ENCODE measurements around the gene SRP54.
"Not testable (repeated sequence)": the region's sequence is repeated elsewhere in the genome, so short reads cannot be mapped to it uniquely, and the experiment has no call there.

The SRP54 gene

GRCh38 chr14:34982421-34983147 is at the start of gene SRP54:
Gene SRP54 (plus strand): TSS chr14:34982992. CDS start chr14:34996710, 13,718 bp downstream.
- peak; percentile 94 for DNase-seq

GRCh38 chr14:34933301-34933700 is 49.5 kb upstream of the SRP54 start:
- no peak for DNase-seq

GRCh38 chr14:34935488-34935887 is 47.3 kb upstream of the SRP54 start:
- peak; percentile 74 to 76 for DNase-seq

DNA sequence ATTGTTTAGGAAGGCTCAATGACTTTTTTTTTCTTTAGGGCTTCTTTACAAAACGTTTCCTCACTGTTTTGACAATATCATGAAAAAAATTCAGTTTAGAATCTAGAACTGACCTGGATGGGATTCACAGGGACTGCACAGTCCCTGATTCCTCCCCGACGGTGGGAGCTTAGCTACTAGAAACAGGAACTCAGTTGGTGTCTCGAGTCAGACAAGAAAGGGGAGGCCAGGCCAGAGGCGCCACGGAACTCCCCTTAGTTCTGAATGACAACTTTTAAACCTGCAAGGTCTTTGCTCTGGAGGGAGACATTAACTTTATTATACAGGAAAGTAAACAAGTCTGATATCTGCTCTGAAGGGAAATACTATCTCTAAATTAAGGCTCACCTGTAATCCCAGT is 45.4 kb upstream of the SRP54 start:
- no peak for DNase-seq

- DNase-seq, result no peak
These were observed 44.9 kb upstream of the SRP54 start for GRCh38 chr14:34937876-34938275.

- DNase-seq, result no peak
These were observed 39.3 kb upstream of the SRP54 start for GRCh38 chr14:34943506-34943905.

GRCh38 chr14:34944744-34945143 is 38.0 kb upstream of the SRP54 start:
- DNase-seq, result no peak

DNA sequence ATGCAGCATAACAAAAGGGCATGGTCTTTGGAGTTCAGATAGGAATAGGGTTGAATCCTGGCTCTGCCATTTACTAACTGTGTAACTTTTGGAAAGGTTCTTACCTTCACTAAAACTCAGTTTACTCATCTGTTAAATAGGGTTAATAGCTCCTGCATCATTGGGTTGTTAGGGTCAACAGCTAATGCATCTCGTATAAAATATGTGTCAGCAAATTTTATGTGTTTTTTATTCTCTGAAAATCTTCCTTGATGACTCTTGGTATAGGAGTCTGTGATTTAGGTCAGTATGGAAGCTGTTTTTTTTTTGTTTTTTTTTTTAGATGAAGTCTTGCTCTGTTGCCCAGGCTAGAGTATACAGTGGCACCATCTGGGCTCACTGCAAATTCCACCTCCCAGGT is 36.1 kb upstream of the SRP54 start:
- no peak for DNase-seq

- DNase-seq, result no peak
These were observed 31.5 kb upstream of the SRP54 start for GRCh38 chr14:34951286-34951685.

- no peak for DNase-seq
These were observed 25.9 kb upstream of the SRP54 start for GRCh38 chr14:34956931-34957330.

DNA sequence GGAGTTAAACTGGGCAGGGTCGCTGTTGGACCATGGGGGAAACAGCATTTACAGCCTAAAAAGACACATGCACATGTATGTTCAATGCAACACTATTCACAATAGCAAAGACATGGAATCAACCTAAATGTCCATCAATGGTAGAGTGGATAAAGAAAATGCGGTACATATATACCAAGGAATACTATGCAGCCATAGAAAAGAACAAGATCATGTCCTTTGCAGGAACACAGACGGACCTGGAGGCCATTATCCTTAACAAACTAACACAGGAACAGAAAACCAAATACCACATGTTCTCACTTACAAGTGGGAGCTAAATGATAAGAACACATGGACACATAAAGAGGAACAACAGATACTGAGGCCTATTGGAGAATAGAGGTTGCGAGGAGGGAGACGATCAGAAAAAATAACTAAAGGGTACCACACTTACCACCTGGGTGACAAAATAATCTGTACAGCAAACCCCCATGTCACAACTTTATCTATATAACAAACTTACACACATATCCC is 25.0 kb upstream of the SRP54 start:
- DNase-seq, result no peak

DNA sequence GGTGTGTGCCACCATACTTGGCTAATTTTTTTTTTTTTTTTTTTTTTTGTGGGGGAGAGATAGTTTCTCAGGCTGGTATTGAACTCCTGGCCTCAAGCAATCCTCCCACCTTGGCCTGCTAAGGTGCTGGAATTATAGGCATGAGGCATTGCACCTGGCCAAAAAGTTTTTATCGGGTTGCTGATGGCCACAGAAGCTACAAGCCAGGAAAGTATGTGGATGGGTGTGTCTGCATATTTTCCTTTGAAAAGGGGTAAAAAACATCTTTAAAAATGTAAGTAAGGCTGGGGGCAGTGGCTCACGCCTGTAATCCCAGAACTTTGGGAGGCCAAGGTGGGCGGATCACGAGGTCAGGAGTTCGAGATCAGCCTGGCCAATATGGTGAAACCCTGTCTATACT is 20.7 kb upstream of the SRP54 start:
- DNase-seq, result not testable (repeated sequence)

DNA sequence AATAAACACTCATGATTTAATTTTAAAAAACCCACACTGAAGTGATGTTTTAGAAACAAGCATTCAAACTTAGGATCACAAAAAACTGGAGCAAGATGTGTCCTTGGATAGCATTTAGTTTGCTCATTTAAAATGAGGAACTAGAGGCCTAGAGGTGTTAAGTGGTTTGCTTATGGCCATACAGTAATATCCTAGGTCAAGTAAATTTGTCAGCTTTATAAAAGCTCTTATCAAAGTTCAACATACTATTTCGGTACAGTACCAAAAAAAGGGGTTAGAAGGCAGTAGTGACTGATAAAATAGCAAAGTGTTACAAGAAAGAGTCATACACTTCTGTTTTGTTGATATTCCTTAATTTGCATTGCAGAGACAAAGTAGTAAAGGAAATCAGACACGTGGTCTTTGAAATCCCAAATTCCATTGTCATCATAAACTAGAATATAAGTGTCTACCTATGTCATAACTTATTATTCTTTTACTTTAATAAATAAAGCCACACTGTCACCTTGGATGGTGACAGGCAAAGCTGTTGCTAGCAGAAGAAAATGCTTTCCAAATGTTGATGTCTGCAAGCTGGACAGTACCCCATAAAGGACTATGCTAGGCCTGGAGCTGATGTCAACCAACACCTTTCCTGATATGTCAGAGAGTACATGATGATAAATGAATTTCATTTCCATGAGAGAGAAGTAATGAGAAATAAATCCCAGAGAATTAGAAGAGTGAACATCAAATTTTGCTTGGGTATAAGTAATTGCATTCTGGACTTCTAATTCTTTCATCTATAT is 17.6 kb upstream of the SRP54 start:
- DNase-seq, result peak in 1 of 2 experiments; percentile 12

- DNase-seq, result no peak
These were observed 16.9 kb upstream of the SRP54 start for GRCh38 chr14:34965912-34966311.

DNA sequence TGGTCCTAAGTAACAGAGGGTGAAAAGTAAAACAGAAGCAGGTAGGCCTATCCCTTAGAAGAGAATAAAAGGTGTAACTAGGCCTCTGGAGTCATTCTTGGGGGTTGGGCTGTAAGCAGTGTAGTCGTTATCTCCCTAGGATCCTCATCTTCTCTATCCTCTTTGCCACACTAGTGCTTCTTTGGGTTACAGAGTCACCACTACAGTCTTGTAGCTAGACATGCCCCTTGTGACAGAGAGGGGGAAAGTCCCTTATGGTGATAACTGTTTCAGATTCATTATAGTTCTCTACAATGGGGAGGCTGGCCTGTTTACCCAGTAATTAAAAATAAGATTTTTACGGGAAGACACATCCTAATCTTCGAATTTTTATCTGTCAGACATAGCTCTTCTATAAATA is 16.4 kb upstream of the SRP54 start:
- DNase-seq, result no peak

DNA sequence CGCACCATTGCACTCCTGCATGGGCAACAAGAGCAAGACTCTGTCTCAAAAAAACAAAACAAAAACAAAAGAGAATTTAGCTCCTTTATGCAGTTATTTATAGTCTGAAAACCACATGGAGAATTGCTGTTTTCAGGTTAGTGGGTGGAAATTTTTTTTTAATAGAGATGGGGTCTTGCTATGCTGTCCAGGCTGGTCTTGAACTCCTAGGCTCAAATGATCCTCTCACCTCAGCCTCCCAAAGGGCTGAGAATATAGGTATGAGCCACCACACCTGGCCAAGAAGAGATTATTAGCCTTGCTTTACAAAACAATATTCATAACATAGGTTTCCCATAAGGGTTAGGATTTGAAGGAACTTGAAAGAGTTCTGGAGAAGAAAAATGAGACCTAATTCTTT is 12.1 kb upstream of the SRP54 start:
- DNase-seq, result no peak

DNA sequence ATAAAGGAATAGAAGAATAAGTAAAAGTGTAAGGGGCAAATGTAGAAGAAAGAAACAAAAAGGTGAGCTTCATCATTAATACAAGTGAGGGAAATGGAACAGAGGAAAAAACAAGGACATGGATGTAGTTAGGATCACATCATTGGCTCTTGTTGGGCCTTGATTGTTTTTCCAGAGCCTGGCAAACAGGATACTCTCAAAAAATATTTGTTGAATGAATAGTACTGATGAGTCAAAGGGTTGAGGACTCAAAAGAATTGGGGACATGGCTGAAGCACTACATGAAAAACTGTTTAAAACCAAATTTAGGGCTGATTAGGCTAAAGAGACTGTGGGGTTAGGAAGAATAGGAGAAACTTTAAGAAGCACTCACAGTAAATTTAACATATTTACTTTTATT is 11.4 kb upstream of the SRP54 start:
- no peak for DNase-seq

GRCh38 chr14:34971801-34972200 is 11.0 kb upstream of the SRP54 start:
- DNase-seq, result no peak

- DNase-seq, result no peak
These were observed 4.3 kb upstream of the SRP54 start for GRCh38 chr14:34978444-34978843.

- no peak for DNase-seq
These were observed 2.4 kb upstream of the SRP54 start for GRCh38 chr14:34980337-34980900.

- DNase-seq, result no peak
These were observed 910 bp upstream of the SRP54 start for GRCh38 chr14:34981743-34982420.

DNA sequence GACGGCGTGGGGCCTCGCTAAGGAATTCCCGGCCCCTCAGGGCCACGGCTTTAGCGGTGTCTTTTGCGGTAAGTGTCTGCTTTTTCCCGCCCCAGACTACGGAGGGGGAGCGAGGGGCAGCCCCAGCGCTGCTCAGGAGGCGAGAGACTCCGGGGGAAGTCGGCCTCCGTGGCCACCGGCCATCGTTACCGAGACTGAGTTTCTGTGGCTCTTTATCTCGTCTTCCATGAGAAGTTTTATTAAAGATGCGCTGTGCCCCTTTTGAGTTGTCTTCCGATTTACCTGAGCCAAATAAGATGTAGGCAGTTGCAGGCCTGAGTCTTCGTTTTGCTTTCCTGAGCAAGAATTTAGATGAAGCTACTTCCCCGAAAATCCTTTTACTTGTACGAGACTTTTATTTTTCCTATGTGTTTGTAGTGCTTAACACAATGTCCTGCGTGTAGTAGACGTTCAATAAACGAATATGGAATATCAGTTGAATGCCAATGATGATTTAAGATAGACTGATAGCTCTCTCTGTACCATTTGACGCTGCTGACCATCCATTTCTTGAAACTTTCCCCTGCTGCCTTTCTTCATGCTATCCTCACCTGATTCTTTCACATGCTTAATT is 462 bp downstream of the SRP54 start:
- no peak for DNase-seq

DNA sequence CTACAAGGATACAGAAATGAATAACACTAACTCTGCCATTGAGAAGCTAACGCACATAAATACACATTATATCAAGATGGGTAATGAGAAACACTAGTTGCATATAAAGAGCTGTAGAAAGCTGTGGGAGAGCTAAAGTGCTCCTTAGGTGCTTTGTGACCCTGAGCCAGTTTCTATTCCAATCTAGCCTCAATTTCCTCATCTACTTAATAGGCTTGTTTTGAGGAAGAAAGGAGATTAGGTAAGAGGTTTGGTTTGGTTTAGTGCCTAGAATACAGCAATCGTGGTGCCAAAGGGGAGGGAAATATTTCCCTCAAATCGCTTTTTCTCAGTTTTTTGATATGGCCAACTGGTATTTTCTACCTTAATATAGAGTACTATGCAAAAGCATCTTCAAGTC is 994 bp downstream of the SRP54 start:
- peak; percentile 29 to 67 for DNase-seq

All from AML-193 (cell line).